ENCODE measurements around the gene SLC15A2.
A peak's percentile ranks its signal among the peaks of the same experiment; 100 is the strongest.
"Not testable (repeated sequence)": the region's sequence is repeated elsewhere in the genome, so short reads cannot be mapped to it uniquely, and the experiment has no call there.

The SLC15A2 gene, protein sequence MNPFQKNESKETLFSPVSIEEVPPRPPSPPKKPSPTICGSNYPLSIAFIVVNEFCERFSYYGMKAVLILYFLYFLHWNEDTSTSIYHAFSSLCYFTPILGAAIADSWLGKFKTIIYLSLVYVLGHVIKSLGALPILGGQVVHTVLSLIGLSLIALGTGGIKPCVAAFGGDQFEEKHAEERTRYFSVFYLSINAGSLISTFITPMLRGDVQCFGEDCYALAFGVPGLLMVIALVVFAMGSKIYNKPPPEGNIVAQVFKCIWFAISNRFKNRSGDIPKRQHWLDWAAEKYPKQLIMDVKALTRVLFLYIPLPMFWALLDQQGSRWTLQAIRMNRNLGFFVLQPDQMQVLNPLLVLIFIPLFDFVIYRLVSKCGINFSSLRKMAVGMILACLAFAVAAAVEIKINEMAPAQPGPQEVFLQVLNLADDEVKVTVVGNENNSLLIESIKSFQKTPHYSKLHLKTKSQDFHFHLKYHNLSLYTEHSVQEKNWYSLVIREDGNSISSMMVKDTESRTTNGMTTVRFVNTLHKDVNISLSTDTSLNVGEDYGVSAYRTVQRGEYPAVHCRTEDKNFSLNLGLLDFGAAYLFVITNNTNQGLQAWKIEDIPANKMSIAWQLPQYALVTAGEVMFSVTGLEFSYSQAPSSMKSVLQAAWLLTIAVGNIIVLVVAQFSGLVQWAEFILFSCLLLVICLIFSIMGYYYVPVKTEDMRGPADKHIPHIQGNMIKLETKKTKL
- total RNA-seq = 0.62 to 18.6 (median 2.8) reads per million in 18 experiments

DNA sequence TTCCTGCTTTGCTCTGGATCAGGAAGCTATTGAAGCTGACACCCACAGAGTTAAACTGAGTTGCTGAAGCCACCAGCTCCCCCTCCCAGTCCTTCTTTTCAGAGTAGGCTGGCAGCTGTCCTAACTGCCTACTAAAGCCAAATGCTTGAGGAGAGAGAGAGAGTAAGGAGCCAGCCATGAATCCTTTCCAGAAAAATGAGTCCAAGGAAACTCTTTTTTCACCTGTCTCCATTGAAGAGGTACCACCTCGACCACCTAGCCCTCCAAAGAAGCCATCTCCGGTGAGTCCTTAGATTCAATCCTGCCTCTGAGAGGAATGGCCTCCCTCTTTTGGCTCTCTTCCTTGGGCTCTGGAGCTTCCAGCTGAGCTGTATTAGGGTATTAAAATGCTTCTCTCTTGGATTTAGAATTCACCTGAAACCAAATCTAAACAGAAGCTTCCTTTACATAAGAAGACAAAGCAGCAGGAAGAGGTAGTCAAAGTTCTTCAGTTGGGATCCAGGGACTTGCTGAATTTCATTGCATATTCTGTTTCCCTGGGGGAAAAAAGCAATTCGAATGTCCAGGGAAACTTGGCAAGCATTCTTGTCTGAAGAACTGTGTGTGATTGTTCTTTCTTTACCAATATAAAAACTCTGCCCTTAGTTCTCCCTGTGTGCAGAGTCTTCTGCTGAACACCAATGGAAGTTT is at the start of gene SLC15A2:
Gene SLC15A2 (plus strand): TSS at position 101 of the 690 bp plus-strand sequence. CDS start 76 bp downstream, at position 177.
- peak; percentile 5 to 48 for DNase-seq

DNA sequence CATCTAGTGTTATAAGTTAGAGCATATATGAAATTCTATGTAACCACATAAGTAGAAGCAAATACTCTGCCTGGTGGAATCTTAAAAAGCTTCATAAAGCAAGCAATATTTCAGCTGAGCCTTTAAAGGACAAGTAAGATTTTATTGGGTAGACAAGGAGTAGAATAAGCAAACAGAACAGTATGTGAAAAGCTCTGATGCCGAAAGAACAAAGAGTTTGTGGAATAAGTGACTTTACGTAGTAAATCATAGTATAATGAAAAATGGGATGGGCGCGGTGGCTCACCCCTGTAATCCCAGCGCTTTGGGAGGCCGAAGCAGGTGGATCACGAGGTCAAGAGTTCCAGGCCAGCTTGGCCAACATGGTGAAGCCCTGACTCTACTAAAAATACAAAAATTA is 49.3 kb upstream of the SLC15A2 start:
- no peak for DNase-seq

DNA sequence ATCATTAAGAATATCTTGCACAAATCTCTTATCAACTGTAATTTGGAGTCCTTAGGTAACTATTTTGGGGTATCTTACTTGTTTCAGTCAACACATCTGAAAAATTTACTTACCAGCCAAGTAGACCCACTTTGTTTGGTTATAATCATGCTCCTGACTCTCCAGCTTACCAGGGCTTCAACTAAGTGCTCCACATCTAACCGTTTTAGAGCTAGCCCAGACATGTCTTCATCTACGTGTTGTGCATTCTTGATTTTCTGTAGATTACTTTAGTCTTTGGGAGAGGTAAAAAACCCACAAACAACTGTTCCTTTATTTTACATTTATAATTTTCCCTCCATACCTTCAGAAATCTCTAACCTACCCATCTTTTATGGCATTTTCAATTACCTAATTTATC is 41.9 kb upstream of the SLC15A2 start:
- no peak for DNase-seq

DNA sequence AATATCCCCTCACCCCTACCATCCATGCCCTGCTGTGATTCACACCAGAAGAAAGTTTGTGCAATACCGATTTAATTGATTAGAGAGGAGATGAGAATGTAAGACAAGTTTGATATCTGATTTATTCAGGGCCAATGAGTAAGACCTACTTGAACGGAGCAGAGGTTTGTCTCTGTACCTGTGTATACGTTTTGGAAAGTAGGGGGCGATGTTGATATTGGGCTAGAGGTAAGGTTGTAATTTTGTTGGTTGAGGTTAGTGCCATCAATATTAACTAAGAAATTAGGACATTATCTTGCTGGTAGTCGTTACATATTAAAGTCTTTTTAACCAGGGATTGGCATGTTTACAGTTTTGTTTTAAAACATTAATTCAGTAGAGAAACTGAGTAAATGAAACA is 38.6 kb upstream of the SLC15A2 start:
- DNase-seq = peak in 1 of 2 donors; percentile 6

DNA sequence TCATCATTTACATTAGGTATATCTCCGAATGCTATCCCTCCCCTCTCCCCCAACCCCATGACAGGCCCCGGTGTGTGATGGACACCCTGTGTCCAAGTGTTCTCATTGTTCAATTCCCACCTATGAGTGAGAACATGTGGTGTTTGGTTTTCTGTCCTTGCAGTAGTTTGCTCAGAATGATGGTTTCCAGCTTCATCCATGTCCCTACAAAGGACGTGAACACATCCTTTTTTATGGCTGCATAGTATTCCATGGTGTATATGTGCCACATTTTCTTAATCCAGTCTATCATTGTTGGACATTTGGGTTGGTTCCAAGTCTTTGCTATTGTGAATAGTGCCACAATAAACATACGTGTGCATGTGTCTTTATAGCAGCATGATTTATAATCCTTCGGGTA is 36.4 kb upstream of the SLC15A2 start:
- DNase-seq = not testable (repeated sequence)

DNA sequence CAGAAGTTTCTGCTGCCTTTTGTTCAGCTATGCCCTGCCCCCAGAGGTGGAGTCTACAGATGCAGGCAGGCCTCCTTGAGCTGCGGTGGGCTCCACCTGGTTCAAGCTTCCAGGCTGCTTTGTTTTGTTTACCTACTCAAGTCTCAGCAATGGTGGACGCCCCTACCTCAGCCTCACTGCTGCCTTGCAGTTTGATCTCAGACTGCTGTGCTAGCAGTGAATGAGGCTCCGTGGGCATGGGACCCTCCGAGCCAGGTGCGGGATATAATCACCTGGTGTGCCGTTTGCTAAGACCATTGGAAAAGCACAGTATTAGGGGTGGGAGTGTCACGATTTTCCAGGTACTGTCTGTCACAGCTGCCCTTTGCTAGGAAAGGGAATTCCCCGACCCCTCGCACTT is 31.0 kb upstream of the SLC15A2 start:
- DNase-seq = not testable (repeated sequence)

DNA sequence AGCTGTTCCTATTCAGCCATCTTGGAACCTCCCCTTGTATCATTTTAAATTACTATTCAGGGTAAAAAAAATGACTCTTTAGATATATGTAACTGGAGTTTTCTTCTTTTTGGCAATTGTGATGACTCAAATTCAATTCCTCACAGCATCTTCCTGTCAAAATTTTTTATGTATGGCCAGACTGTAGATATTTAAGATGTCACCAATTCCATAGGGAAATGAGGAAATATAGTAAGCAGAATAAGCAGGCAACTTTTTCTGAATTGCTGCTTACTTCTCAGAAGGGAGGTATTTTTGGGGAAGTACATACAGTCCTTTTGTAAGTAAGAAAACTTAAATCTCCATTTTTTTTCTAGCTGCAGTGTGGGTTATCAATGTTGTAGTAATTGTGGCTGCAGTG is 30.4 kb upstream of the SLC15A2 start:
- peak; percentile 45 to 82 for DNase-seq

DNA sequence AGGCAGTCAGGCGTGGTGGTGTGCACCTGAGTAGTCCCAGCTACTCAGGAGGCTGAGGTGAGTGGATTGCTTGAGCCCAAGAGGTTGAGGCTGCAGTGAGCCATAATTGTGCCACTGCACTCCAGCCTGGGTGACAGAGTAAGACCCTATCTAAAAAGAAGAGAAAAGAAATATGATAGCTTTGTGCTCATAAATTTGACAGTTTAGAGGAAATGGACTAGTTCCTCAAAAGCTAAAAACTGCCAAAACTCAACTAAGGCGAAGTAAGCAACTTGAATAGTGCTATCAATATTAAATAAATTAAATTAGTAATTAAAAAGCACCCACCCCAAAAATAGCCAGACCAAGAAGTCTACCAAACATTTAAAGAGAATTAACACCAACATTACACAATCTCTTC is 24.5 kb upstream of the SLC15A2 start:
- no peak for DNase-seq

DNA sequence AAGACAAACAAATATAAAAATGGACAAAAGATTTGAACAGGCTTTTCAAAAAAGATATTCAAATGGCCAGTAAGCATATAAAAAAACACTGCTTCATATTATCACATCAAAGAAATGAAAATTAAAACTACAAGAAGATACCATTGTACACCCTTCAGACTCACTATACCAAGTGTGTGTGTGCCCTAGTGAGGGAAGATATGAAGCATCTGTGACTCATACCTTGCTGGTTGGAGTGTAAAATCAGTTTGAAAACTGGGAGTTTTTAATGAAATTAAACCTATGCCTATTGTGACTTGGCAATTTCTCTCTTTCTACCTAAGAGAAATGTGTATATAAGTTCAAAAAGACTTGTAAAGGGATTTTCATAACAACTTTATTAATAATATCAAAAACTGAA is 23.5 kb upstream of the SLC15A2 start:
- DNase-seq = no peak

DNA sequence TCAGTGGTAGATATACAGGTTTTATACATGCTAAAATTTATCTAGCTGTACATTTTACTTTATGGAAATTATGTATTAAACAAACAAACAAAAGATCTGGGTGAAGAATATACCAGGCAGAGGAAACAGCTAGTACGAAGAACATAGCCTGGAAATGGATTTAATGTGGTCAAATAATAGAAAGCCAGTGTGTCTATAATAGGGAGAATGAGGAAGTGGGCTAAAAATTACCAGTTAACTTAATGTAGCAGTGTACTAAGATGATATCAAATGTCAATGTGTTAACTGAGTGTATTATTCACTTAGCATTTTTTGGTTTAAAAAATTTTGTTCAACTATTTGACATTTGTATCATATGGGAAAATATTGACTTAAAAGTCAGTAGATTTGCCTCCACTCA is 22.8 kb upstream of the SLC15A2 start:
- no peak for DNase-seq

DNA sequence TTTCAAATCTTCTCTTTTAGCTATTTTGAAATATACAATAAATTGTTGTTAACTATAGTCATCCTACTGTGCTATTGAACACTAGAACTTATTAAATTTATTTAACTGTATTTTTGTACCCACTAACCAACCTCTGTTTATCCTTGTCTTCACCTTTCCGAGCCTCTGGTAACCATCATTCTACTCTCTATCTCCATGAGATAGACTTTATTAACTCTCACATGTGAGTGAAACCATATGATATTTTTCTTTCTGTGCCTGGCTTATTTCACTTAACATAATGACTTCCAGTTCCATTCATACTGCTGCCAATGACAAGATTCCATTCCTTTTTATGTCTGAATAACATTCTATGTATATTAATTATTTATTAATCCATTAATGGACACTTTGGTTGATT is 15.8 kb upstream of the SLC15A2 start:
- DNase-seq = no peak

DNA sequence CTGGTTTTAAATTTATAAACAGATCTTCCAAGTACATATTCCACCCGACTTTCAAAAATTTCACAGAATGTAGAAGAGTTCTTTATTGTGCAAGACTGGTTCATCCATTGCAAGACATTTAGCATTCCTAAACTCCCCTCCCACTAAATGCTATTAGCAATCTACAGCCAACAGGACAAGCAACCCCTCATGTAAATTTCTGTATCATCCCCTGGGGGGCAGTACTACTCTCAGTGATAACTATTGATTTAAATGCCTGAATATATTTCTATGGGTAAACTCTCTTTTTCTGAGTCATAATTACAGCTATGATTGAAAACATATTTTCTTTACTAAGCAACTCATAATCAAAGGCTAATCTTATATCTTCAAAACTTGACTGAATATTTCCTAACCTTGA is 10.7 kb upstream of the SLC15A2 start:
- peak; percentile 28 to 31 for DNase-seq

DNA sequence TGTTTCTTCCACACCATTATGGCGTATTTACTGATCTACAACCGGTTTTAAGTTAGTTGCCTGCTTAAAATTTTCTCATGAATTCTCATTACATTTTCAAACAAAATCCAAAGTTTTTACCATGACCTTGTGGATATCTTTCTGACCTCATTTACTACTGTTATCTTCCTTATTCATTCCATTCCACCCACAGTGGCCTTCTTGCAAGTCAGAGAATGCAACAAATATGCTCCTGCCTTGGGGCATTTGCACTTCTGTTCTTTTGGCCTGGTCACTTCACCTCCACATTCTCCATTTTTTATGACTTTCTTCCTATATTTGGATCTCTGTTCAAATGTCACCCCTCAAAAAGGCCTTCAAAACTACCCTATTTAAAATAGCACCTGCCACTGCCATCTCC is 8.8 kb upstream of the SLC15A2 start:
- DNase-seq = no peak

DNA sequence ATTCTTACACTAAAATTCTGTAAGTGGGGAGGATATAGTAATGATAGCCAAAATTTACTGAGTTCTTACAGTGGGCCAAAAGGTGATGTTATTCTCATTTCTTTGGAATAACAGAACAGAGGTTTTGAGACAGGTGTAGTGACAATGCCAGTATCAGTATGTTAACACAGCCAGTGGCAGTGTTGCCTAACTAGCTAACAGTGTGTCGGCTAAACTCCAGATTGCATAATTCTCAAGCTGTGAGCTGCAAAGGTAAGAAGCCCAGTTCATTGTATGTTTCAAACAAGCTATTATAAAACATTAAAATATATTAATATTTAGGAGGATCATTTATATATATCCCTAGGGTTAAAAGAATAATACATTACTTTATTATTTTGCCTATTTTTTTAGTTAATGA is 920 bp downstream of the SLC15A2 start:
- no peak for DNase-seq

DNA sequence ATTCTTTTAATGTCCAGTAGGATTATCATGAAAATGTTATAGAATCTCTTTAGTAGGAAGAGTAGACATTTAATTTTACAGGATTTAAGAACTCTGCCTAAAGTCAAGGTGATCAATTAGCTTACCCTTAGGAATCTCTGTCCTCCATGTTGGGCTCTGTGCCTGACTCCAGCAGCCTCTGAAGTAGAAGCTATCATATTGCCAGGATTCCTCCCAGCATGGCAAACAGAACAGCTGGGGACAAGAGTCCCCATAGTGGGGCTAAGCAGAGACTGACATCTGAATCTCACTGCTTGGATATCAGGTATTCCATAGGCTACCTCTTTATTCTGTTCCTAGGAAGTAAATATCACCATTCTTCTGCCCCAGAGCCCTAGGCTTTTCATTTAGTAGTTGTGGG is 1.5 kb downstream of the SLC15A2 start:
- DNase-seq = no peak

DNA sequence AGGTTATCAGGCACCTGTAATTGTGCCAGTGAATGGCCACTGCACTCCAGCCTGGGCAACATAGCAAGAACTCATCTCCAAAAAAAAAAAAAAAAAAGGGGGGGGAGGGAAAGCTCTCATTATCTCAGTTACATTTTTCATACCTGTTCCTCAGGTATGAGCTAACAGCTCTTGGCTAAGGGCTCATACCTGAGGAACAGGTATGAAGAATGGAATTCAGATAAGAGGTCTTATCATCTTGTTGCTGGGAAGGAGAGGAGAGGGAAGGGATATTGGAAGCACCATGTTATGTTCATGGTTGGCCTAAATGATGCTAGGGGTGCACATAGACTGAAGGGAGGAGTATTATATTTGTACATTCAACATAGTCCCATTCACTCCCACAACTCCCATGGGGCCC is 2.6 kb downstream of the SLC15A2 start:
- no peak for DNase-seq

DNA sequence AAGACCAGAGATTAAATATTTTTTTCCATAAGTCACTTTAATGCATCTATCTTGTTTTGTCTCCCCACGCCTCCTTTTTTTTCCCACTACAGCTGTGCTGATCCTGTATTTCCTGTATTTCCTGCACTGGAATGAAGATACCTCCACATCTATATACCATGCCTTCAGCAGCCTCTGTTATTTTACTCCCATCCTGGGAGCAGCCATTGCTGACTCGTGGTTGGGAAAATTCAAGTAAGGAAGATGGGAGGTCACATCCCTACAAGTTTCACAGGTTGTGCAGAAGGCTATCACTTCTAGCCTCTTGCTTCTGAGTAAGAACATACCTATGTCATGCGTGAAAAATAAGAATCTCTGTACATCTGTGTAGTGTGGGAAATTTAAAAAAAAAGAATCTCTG is 3.1 kb downstream of the SLC15A2 start:
- DNase-seq = no peak

DNA sequence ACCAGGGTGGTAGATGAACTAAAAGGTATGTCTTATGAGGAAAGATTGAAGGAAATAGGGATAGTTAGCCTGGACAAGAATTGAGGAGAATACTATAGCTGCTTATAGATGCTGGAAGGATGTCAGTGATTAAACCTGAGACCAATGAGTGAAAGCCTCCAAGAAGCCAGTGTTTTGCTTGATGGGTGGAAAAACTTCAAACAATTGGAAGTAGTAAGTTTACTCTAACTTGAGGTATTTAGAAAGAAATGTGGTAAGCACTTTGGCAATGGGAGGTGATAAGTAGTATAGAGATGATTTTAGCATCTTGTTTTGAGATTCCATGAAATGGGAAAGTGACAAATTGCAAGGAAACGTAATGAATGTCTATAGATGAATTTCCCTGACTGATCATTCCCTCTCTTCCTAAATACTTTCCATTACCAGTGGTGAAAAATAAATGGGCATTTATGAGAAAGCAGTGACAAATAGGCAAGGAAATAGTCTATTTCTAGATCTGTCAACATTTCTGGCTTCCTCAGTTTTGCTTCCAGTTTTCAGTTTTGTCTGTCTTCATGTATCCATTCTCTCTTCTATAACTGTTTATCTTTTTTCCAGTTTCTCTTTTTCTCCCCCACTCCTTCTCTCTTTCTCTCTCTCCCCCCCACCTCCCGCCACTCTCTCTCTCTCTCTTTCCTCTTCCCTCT is 19.2 kb downstream of the SLC15A2 start:
- DNase-seq = no peak

DNA sequence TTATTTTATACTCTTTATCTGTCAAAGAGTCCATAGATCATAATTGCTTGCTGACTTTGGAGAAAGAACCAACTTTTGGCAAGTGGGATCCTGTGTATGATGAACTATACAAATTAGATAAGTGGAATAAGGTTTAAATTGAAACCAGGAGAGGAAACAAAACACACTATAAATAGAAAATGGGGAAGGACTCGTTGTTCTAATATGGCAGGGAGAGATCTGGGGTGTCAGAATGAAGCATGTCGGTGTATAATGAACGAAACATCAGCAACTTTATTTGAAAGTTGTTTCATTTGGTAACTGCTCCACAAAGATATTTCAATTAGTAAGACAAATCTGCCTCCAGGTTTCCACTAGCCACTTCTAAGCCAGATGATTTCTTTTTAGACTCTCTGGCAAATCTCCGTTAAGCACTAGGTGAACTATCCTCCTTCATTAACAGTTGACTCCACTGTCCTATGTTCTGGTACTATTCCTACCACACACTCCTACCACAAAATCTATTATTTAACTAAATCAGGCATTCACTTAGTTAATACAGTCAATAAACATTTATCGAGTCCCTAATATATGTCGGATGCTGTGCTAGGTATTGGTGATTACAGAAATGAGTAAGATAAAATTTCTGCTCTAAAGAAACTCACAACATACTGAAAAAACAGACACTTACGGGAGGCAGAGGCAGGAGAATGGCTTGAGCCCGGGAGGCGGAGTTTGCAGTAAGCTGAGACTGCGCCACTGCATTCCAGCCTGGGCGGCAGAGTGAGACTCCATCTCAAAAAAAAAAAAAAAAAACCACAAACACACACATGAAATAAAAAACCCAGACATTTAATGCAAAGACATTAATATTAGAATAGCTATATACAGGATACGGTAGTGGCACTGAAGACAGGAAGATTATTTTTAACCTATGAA is 20.1 kb downstream of the SLC15A2 start:
- peak; percentile 1 to 10 for DNase-seq

DNA sequence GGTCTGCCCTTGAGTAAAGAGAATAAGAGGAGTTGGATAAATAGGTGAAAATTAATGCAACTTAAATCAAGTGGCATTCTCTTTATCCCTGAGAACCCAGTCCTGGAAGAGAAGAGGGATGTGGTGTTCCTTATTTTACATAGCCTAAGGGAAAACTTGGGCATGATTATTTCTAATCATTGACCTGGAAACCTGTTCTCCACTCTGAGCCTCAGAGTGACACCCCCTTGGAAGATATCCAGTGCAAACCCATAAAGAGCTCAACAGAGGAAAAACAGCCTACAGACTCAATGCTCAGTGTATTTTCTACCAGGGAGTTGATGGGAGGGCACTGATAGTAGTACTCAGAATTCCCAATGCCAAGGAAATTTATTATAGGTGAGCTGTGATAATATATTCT is 22.0 kb downstream of the SLC15A2 start:
- DNase-seq = no peak

DNA sequence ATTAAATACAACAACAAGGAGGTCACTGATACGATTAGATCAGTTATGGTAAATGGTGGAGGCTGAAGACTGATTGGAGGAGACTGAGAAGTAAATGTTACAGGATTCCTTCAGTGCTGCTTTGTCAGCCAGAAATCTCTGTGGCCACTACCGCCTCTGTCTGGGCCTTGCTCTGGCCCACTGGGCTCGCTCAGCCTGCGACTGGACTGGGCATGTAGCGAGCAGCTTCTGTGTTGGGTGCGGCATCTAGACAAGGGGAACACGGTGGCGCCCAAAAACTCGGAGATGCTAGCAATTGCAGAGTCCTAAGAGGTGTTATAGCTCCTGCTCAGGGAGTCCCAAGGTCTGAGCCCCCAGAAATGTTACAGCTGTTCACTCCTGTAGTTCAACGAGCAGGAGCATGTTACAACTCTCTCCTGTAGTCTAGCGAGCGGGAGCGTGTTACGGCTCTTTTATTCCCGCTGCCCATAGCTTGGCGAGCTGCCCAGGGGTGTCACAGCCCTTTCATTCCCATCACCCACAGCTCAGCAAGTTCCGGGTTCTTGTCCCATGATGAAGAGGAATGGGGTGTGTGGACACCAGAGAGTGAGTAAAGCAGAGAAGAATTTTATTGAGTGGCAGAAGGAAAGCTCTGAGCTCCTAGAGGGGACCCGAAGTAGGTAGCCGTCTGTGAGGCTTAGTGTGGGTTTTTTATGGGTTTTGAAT is 24.7 kb downstream of the SLC15A2 start:
- no peak for DNase-seq

Data from inflammatory macrophage (primary cell).